OCI-LY3 (cell line): ENCODE results near the gene ZNF215.

Source experiments
- EZH2phosphoT487 ChIP-seq: fragments of 200-600 bp; shearing (Covaris generic); IDR thresholded peaks from 2 replicates; pipeline ENCODE4 v1.6.1; 2018; ENCODE audit warnings: antibody characterized with exemption, mixed run types, low read depth
- TF ChIP-seq, protein P1 (sequence below): fragments of 200-600, 300-600 bp; sonication (generic); IDR thresholded peaks from 2 replicates; pipeline ENCODE4 v1.5.1; 2014; ENCODE audit warnings: antibody characterized with exemption, low read length, low read depth

- TF ChIP-seq, protein P1, sequence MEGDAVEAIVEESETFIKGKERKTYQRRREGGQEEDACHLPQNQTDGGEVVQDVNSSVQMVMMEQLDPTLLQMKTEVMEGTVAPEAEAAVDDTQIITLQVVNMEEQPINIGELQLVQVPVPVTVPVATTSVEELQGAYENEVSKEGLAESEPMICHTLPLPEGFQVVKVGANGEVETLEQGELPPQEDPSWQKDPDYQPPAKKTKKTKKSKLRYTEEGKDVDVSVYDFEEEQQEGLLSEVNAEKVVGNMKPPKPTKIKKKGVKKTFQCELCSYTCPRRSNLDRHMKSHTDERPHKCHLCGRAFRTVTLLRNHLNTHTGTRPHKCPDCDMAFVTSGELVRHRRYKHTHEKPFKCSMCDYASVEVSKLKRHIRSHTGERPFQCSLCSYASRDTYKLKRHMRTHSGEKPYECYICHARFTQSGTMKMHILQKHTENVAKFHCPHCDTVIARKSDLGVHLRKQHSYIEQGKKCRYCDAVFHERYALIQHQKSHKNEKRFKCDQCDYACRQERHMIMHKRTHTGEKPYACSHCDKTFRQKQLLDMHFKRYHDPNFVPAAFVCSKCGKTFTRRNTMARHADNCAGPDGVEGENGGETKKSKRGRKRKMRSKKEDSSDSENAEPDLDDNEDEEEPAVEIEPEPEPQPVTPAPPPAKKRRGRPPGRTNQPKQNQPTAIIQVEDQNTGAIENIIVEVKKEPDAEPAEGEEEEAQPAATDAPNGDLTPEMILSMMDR, result no peak
- no peak for TF ChIP-seq EZH2phosphoT487
Observed at GRCh38 chr11:6986487-6986886, 60.3 kb downstream of the ZNF215 start.
